ENCODE measurements around the gene DHRS11.

- no peak for TF ChIP-seq CTCF (IDR thresholded peaks at IDR 0.05)
- no peak for TF ChIP-seq POLR2A (IDR thresholded peaks at IDR 0.05)
These were observed 49.2 kb downstream of the DHRS11 start for GRCh38 chr17:36640836-36641235.
